HG03280 (cell line): ENCODE measurements around the gene MAB21L3.

ENCODE experiments used
- ATAC-seq: cut with Tn5 transposase; IDR thresholded peaks from one replicate; pipeline ENCODE4 v1.9.1; 2021; ENCODE audit warnings: mild to moderate bottlenecking, moderate library complexity; ENCODE audit not compliant: unreplicated experiment

The MAB21L3 gene

DNA sequence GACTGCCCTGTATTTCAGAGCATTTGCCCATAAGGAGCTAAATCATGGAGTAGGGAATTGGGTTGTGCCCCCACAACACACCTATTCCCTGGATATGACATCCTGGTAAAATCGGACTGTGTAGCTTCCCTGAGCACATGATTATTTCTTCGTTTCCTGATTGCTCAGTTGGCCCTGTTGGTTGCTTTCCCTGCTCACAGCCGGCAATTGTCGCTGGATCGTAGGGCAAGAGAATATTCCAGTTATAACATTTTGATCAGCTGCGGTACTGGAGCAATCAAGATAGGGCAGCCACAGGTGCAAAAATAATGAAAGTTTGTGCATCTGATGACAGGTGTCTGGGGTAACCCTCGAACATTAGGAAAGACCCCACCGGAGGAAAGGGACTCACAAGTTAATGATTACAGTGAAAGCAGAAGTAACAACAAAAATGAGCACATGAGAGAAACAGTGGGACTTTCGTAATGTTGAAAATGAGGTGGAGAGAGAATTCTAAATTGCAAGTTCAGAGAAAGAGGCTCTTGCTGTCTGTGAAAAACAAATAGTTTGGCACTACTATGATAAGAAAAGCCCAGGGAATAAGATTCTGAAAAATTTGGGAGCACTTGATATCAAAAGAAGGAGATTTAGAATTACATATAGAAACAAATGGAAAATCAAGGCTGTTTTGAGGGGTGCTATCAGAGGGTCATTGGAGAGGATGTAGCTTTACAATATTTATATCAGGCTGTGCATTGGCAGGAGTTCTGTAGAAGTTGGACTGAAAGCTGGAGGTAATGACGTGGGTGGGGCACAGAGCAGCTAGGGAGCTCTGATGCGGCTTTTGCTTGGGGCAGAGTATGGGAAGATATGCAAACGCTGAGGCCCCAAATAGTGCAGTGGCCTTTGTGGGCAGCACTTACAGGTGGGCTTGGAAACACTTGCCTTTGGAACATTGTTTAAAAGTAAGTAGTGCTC, at the start of gene MAB21L3:
MAB21L3 (plus strand) TSS at position 833 of the 957 bp plus-strand sequence. CDS start 1,217 bp downstream, outside the sequence.
- ATAC-seq: no peak

DNA sequence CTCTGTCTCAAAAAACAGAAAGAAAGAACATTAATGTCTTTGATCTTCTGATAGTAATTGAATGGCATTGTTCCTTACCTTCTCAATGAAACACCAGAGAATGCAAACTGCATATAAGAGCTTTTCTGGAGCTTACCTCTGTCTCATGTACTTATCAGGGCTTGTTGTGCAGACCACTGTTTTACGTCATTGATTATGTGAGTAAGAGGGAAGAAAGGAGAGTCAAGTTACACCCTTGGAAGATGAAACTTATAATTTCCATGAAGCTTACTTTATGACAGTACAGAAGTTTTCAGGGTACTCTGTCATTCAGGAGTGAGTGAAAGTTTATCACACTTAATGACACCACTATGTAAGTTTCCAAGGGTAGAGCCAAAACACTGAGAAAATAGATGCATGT, 49.0 kb upstream of the MAB21L3 start:
- no peak for ATAC-seq

DNA sequence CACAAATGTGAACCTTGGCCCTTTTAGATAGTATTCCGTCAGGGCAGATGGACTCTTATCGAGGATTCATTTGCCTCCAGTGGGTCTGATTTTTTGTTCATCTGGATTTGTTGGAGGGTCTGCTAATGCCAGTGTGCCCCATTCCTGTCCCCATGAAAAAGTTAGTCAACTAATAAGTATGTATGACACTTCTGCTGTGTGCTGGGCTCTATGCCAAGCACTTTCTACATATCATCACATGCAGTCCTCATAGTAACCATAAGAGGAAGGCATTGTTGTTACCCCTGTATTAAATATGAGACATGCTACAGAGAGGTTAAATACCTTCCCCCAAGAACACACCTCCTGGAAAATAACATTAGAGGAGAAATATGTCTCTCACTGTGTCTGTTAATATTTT, 46.6 kb upstream of the MAB21L3 start:
- ATAC-seq: no peak

DNA sequence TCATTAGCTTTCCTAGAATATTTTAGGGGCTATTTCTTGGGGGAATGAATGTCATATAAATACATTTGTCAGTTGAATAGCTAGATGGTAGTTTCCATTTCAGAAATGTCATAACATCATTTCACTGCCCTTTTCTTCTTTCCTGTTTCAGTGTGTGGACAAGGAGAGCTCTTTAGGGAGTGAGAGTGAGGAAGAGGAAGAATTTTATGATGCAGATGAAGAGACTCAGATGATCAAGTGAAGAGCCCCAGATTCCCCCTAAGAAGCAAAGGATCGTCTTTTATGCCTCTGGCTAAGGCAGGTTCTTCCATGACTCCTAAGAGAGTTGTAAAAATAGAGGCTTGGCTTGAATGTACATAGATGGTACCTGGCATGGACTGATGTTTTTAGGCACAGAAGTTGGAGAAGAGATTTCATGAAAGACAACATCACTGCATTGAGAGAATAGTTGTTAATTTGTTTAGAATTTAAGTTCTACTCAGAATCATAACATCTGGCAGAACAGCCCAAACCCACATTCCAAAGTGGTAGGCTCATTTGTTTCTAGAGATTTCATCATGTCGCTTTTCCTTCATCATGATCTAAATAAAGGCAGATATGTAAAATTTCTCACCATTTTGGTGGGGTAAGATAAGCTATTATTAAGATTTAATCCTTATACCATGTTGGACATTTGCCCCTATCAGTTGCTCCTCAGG, 44.2 kb upstream of the MAB21L3 start:
- no peak for ATAC-seq

DNA sequence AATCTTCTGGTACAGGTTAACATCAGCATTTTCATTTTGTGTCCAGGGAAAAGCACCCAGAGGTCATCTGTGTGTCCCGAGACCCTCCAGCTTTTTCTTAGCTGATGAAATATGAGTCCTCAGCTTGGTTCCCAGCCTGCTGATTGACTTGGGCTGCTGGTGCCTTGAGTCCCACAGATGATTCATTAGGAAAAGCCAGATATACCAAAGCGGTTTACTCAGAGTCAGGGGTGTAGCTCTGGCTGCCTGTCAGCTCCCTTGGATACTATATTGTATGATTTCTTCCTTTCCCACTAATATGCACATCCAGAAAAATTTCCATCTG, 43.7 kb upstream of the MAB21L3 start:
- no peak for ATAC-seq

DNA sequence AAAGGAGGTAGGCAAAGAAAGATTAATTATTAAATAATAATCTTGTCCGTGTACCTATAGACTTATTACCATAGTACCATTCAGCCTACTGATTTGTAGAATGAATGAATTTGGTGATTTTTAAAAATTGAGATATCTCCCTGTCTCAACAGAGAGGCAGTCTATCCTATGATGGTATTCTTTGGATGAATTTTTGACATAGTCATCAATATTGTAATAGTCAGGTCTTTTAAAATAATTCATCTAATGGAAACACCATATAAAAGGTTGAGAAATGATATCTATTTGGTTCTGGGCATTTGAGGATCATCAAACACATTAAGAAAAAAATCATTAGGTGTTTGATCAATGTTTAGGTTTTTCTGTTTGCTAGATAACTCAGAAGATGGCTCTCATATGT, 35.6 kb upstream of the MAB21L3 start:
- no peak for ATAC-seq

DNA sequence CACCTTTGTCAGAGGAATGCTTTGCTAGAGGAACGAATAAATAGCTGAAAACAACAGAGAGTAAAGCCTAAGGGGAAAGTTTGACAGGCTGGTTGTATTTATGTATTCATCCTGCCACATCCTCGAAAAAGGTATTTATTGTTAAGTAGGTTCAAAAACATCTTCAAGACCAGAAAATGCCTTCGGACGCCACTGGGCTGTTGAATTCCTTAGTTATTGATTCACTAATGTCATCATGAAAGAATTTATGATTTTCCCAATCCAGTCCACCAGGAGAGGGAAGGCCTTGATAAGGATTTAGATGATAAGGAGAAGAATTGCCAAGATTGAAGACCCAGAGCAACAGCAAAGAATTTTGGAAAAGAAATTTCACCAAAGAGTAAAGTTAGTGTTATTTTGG, 35.2 kb upstream of the MAB21L3 start:
- no peak for ATAC-seq

DNA sequence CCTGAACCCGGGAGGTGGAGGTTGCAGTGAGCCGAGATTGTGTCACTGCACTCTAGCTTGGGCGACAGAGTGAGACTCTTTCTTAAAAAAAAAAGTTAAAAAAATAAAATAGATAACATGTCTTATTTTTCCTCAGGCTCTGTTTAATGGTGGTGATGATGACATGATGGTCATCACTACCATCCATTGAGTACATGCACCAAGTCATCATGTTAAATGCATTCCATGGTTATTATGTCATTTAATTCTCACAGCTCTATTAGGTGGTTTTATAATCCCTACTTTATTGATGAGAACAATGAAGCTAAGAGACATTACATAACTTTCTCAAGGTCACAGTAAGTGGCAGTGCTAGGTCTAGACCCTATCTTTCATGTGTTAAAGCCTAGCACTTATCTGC, 34.4 kb upstream of the MAB21L3 start:
- ATAC-seq: no peak

DNA sequence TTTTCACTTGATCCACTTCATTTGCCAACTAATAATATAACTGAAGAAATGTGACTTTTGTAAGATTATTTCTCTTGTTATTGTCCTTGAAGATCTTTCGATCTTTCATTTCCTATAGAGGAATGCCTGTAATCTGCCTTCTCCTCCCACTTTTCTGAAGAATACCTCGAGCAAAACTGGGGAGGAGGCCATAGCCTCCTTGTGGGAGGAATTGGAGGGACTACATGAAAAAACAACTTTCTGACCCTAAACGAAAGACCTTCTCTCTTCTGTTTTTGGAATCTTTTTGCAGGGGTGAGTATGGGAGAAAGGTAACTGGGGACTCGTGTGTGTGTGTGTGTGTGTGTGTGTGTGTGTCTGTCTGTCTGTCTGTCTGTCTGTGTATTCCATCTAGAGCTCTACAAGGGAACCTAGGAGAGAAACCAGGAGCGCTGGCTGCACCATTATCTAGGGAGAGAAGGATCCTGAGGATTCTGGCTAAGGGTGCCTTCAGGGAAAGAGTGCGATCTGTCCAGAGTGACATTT, 32.4 kb upstream of the MAB21L3 start:
- ATAC-seq: no peak

DNA sequence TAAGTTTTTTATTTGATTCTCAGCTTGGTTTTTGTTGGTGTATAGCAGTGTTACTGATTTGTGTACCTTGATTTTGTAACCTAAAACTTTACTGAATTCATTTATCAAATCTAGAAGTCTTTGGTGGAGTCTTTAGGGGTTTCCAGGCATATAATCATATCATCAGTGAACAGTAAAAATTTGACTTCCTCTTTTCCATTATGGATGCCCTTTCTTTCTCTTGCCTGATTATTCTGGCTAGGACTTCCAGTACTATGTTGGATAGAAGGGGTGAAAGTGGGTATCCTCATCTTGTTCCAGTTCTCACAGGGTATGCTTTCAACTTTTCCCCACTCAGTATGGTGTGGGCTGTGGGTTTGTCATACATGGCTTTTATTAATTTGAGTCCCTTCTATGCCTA, 23.6 kb upstream of the MAB21L3 start:
- ATAC-seq: no peak

DNA sequence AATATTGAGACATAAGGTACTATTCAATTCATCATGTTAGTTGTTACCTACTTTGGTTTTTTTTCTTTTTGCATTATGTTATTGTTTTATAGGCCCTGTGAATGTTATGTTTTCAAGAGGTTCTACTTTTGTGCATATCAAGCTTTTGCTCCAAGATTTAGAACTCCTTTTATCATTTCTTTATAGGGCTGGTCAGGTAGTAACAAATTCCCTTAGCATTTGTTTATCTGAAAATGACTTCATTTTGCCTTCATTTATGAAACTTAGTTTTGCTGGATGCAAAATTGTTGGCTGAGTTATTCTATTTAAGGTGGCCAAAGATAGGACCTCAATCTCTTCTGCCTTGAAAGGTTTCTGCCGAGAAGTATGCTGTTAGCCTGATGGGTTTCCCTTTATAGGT, 21.3 kb upstream of the MAB21L3 start:
- no peak for ATAC-seq

DNA sequence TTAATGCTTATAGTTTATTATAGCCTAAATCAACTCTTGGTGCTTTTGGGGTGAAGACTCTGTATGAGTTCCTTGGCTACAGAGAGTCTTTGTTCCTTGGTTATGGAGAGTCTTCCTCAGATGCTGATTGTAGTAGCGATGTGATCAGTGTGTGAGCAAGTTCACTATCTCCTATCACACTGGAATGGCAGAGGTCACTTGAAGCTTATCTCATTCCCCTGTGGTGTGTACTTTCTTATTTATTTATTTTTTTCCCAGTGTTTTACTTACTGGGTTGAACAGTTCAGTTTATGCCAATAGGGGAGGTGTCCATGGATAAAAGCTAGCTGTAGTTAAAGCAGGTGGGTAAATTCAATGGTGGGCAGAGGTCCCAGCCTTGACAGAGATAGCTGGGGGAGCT, 20.1 kb upstream of the MAB21L3 start:
- ATAC-seq: no peak

DNA sequence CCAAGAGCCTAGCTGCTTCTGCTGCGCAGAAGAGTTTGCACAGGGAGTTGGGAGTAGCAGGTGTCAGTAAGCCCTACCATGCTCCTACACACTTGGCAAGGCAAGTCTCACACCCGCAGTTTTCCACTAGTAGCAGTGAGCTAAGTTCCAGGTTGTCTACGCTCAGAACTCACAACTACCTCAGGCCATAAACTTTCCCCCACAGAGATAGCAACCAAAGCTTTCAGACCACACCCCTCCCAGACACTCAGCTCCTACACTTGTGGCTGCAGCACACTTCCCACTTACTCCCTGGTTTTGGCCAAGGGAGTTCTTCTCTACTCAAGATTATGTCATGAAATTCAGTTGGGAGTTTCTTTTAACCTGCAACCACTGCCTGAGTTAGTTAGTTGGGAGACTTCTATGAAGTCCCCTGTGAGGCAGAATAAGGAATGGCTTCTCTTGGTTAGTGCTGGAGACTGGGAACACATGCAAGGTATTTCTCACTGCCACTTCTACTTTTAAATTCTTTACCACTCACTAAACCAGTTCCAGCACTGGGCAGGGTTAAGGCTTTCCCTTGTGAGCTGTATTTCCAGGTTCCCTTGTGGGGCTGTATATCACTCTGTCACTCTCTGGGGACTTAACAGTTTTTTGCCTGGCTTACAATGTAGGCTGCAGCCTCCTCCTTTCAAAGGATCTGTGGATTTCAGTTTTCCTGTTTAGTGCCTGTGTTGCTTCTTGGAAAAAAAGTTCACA, 18.3 kb upstream of the MAB21L3 start:
- no peak for ATAC-seq

DNA sequence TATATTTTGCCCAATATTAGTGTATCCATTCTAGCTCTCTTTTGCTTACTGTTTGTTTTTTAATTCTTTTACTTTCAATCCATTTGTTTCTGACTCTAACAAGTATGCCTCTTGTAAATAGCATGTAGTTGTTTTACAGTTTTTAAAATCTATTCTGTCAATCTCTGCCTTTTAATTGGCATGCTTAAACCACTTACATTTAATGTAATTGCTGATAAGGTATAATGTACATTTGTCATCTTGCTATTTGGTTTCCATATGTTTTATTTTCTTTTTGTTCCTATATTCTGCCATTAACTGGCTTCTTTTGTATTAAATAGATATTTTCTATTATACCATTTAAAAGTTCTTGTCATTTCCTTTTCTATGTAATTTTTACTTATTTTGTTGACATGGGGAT, 16.2 kb upstream of the MAB21L3 start:
- ATAC-seq: no peak

DNA sequence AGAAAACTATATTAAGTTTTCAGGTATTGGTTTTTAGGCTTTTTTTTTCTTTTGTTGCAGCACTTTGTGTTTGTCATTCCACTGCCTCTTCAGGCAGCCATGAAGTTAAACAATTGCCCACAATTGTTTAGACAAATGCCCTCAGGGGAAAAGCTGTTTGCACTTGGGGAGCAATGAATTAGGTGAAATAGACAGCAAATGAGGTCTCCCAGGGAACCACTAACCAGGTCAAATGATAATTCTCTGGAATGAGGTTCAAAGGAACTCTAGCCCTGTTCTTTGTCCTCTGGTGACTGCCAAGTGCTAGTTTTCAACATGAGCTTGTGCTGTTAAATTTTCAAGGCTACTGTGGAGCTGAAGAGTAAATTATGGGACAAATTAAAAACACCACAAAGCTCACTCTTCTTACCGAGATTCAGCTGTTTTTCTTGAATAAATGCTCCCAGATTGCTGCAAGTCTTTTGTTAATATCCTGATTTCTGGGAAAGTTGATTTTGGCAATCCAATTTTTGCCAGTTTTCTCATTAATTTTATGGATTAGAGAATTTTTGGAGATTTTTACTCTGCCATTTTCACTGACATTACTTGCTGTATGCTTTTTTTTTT, 15.1 kb upstream of the MAB21L3 start:
- ATAC-seq: no peak

DNA sequence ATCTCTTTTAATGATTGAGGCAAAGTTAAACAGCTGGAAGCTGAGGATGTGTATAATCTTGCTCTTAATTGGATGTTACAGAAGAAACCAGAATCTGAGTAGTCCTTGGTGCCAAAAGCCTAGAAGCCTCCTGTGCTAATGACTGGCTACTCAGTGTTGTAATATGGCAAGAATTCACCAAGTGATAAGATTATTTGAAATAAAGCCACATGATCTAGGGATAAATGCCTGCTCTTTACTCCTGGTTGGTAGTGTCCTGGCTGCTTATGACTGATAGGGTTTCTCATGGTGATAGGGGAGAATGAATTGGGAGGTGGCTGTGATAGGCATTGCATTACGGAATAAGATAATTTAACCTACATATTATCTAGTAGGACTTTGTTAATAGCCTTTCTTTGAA, 13.6 kb upstream of the MAB21L3 start:
- ATAC-seq: no peak

DNA sequence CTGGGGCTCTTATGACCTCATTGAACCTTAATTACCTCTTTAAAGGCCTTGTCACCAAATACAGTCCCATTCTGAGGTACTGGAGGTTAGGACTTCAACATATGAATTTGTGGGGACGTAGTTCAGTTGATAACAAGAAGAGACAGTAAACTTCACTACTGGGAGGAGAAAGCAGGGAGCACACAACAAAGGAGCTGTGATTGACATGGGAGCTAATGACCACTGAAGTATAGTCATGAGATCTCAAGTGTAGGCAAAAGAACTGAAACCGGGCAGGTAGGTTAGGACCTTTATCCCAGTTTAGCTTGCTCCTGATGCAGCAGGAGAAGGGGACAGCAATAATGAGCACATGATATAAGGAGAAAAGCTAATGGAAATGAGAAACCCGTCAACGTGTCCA, 11.8 kb upstream of the MAB21L3 start:
- ATAC-seq: no peak

DNA sequence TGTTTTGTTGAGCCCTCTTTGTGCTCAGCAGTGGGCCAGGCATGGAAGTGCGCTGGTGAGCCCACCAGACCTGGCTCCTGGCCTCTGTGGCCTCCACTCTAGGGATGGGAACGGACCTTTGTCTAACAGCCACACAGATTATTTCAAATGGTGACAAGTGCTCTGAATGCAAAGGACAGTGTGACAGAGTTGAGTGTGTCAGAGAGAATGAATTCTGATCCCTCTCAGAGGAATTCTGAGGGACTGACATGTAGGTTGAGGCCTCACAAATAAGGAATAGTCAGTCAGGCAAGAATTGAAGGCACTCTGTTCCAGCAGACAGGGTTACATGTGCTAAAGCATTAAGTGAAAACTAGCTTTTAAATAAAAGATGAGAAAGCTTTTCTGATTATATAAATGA, 11.3 kb upstream of the MAB21L3 start:
- ATAC-seq: no peak

DNA sequence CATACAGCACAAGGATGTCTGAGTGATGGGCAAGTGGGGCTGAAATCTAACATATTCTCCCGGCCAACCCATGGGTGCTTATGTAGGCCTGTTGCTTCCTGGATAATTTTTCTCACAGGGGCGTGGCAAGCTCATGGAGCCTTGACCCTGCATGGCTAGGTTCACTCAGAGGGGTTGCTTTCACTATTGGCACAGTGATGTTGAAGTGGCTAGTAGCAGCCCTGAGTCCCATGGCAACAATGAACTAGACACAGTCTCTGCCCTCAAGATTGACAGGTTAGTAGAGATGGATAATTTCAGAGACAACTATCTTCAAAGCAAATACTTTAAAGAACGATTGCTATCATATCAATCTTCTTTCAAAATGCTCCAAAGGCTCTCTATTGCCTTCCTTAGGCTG, 6.5 kb upstream of the MAB21L3 start:
- ATAC-seq: no peak

DNA sequence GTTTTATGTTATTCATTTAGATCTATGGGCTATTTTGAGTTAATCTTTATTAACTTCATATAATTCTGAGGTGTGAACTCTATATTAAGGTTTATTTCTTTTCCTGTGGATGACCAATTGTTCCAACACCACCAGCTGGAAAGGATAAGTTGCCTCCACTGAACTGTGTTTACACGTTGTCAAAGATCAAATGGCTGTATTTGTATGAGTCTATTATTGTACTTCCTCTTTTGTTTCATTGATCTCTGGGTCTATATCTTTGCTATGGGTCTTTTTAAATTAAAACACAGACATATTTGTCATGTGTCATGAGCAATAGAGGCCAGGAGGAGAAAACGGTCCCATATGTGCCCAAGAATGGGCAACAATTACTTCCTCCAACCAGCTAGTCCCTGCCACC, 5.2 kb upstream of the MAB21L3 start:
- no peak for ATAC-seq

DNA sequence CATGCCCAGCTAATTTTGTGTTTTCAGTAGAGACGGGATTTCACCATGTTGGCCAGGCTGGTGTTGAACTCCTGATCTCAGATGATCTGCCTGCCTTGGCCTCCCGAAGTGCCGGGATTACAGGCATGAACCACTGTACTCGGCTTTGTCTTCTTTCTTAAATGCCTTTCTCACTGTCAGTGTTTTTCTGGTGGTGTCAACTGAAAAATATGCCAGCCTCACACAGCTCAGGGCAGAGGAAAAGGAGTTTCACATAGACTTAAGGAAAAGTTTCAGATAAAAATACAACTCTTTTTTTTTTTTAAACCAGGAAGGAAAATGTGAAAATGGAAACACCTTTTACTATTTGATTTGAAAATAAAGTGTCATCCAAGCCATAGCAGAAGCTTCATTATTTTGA, 4.6 kb upstream of the MAB21L3 start:
- ATAC-seq: no peak
